GM19328 (cell line): ENCODE measurements around the gene AGO4.
"Not testable (repeated sequence)": the region's sequence is repeated elsewhere in the genome, so short reads cannot be mapped to it uniquely, and the experiment has no call there.

Source experiments
- ATAC-seq: cut with Tn5 transposase; IDR thresholded peaks from one replicate; pipeline ENCODE4 v1.9.1; 2021; ENCODE audit warnings: mild to moderate bottlenecking, moderate library complexity; ENCODE audit not compliant: unreplicated experiment

Gene AGO4

GRCh38 chr1:35807614-35808449 is at the start of gene AGO4:
Gene AGO4 (plus strand): TSS chr1:35808016. CDS start chr1:35808417, 401 bp downstream.
- no peak for ATAC-seq

GRCh38 chr1:35762141-35762540 is 45.7 kb upstream of the AGO4 start:
- ATAC-seq = no peak

- ATAC-seq = no peak
Observed at GRCh38 chr1:35763201-35763600, 44.6 kb upstream of the AGO4 start.

GRCh38 chr1:35764283-35764682 is 43.5 kb upstream of the AGO4 start:
- ATAC-seq = no peak

- ATAC-seq = no peak
Observed at GRCh38 chr1:35768350-35769187, 39.2 kb upstream of the AGO4 start.

- ATAC-seq = peak; percentile 77
Observed at GRCh38 chr1:35769188-35769758, 38.5 kb upstream of the AGO4 start.

- no peak for ATAC-seq
Observed at GRCh38 chr1:35773711-35774110, 34.1 kb upstream of the AGO4 start.

- ATAC-seq = not testable (repeated sequence)
Observed at GRCh38 chr1:35776172-35776571, 31.6 kb upstream of the AGO4 start.

GRCh38 chr1:35777109-35777508 is 30.7 kb upstream of the AGO4 start:
- ATAC-seq = no peak

- no peak for ATAC-seq
Observed at GRCh38 chr1:35783055-35783583, 24.7 kb upstream of the AGO4 start.

- not testable (repeated sequence) for ATAC-seq
Observed at GRCh38 chr1:35784364-35784763, 23.5 kb upstream of the AGO4 start.

- no peak for ATAC-seq
Observed at GRCh38 chr1:35788139-35788538, 19.7 kb upstream of the AGO4 start.

- no peak for ATAC-seq
Observed at GRCh38 chr1:35790670-35791069, 17.1 kb upstream of the AGO4 start.

- ATAC-seq = no peak
Observed at GRCh38 chr1:35795295-35795694, 12.5 kb upstream of the AGO4 start.

- no peak for ATAC-seq
Observed at GRCh38 chr1:35797380-35797779, 10.4 kb upstream of the AGO4 start.

GRCh38 chr1:35798019-35798418 is 9.8 kb upstream of the AGO4 start:
- not testable (repeated sequence) for ATAC-seq

- not testable (repeated sequence) for ATAC-seq
Observed at GRCh38 chr1:35800167-35800887, 7.5 kb upstream of the AGO4 start.

GRCh38 chr1:35808450-35809113 is 766 bp downstream of the AGO4 start:
- no peak for ATAC-seq

GRCh38 chr1:35809114-35810095 is 1.6 kb downstream of the AGO4 start:
- ATAC-seq = no peak
